GM12872 (cell line): Measurements from ENCODE around the gene BCAS1.

Source experiments
- CTCF ChIP-seq: IDR thresholded peaks from 3 replicates; pipeline ENCODE4 v1.5.1; 2011; ENCODE audit warnings: low read depth, mild to moderate bottlenecking, low read length, moderate library complexity; ENCODE audit not compliant: insufficient read depth

The BCAS1 gene

GRCh38 chr20:54047720-54048119 lies 22.7 kb downstream of the BCAS1 start:
- no peak for TF ChIP-seq CTCF

GRCh38 chr20:54047048-54047447 lies 23.3 kb downstream of the BCAS1 start:
- no peak for TF ChIP-seq CTCF

- TF ChIP-seq CTCF, result no peak
Measured at GRCh38 chr20:54044156-54044555, 26.2 kb downstream of the BCAS1 start.

- no peak for TF ChIP-seq CTCF
Measured at GRCh38 chr20:54043076-54043967, 27.1 kb downstream of the BCAS1 start.

- no peak for TF ChIP-seq CTCF
Measured at GRCh38 chr20:54042021-54042420, 28.4 kb downstream of the BCAS1 start.

- no peak for TF ChIP-seq CTCF
Measured at GRCh38 chr20:54041336-54041735, 29.1 kb downstream of the BCAS1 start.

GRCh38 chr20:54040531-54040930 lies 29.9 kb downstream of the BCAS1 start:
- TF ChIP-seq CTCF, result no peak
